HG02840 (cell line): ENCODE measurements around the gene POLR1G.
"Not testable (repeated sequence)": the region's sequence is repeated elsewhere in the genome, so short reads cannot be mapped to it uniquely, and the experiment has no call there.

Experiments used
- ATAC-seq: cut with Tn5 transposase; IDR thresholded peaks from one replicate; pipeline ENCODE4 v1.9.1; 2021; ENCODE audit warnings: mild to moderate bottlenecking, moderate library complexity, moderate number of reproducible peaks; ENCODE audit not compliant: unreplicated experiment, low FRiP score

Gene POLR1G

DNA sequence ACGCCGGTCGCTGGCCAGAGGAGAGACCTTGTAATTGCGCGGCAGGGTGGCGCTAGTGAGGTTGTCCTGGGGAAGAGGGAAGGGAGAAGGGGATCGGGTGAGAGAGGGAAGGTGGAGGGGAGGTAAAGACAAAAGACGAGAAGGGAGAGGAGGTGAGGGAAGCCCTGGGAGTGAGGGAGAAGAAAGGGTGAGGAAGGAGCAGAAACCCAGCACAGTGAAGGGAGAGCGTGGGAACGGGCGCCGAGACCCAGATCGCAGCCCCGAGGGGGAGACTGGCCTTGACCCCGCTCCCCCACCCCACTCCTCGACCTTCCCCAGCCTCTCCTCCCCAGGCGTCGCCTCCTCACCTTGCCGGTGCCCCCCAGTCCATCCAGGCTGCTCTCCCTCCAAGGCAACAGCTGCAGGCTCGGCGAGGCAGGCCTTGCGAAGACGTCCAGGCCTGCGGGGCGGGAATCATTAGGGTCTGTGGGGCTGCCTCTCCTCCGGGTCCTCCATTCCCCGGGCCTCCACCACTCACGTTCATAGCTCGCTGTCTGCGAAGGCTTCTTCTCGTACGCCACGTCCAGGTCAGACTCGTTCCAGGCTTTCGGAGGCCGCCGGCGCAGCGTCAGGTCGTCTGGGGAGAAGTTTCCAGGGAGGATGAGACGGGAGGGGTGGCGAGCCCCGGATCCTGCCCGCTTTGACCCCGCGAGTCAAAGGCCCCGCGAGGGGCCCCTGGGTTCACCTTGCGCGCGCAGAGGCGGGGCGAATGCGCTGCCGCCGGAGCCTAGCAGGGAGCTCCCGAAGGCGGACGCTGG lies 10.4 kb upstream of the POLR1G start:
- ATAC-seq, result no peak

DNA sequence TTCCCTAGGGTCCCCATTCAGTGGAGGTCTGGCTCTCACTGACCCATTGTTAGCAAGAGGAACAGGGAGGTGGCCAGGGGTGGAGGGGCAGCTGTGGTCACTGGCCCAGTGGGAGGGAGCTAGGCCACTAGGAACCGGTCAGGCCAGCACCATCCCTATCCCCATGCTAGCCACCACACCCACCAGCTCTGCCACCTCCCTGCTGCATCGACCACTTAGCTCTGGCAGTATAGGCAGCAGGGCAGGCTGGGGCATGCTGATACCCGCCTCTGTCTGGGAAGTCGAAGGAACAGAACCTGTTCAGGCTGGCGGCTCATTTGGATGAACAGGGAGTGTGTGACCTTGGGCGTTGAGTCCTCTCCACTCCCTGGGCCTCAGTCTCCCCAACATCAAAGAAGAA lies 6.3 kb upstream of the POLR1G start:
- ATAC-seq, result no peak

DNA sequence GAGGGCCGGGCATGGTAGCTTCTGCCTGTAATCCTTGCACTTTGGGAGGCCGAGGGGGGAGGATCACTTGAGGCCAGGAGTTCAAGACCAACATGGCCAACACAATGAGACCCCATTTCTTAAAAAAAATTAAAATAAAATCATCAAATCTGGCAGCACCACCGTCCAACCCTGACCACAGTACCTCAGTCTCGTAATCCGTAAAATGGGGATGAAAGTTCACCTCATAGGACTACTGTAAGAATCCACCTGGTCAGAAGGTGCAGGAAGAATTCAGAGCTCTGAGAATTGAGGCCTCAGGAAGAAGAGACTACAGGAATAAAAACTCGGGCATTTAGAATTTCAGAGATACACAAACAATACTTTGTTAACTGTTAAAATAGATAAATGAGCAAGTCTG lies 4.6 kb upstream of the POLR1G start:
- ATAC-seq, result no peak

DNA sequence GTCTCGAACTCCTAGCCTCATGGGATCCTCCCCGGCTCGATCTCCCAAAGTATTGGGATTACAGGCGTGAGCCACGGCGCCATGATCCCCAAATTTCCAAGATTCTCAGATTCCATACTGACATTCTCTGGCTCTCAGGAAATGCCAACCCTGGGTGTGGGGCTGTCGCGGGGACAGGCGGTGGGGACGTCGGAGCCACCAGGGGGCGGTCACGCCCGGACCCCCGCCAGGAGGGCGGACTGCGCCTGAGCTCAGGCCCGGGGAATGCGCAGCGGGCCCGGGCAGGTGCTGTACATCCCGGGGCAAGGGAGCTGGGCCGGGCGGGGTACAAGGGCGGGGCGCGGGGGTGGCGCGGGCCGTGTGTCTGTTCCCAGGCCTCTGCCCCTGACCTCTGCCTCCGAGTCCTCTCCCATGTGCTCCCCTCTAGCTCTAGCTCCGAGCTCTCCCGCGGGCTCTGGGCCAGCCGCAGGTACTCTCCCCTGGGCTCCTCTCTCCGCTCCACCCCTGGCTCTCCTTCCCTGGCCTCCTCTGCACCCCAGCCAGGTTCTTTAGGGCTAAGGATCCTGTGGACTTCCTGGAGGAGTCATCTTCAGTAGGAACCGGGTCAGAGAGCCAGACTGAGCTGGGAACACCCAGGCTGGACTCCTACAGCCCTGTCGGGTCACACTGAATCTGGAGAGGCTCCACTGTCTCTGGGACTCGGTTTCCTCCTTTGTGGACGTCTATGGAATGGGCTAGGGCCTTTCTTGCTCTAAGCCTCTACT lies 4.0 kb upstream of the POLR1G start:
- no peak for ATAC-seq

DNA sequence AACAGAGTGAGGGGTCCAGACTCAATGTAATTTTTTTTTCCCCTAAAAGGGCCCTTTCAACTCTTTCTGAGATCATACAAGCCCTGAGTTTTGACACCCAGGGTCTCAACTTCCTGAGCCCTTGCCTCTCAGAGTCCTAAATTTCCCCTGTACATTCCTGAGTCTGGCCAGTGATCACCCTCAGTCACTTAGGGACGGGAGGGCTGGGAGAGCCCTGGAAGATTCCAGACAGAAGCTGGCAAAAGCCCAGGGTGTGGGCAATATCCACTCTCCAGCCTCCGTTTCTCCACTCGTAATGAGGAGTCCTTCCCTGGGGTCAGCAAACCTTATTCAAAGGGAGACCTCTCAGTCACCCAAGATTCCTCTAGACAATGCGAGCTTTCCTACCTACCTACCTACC lies 3.2 kb upstream of the POLR1G start:
- no peak for ATAC-seq

DNA sequence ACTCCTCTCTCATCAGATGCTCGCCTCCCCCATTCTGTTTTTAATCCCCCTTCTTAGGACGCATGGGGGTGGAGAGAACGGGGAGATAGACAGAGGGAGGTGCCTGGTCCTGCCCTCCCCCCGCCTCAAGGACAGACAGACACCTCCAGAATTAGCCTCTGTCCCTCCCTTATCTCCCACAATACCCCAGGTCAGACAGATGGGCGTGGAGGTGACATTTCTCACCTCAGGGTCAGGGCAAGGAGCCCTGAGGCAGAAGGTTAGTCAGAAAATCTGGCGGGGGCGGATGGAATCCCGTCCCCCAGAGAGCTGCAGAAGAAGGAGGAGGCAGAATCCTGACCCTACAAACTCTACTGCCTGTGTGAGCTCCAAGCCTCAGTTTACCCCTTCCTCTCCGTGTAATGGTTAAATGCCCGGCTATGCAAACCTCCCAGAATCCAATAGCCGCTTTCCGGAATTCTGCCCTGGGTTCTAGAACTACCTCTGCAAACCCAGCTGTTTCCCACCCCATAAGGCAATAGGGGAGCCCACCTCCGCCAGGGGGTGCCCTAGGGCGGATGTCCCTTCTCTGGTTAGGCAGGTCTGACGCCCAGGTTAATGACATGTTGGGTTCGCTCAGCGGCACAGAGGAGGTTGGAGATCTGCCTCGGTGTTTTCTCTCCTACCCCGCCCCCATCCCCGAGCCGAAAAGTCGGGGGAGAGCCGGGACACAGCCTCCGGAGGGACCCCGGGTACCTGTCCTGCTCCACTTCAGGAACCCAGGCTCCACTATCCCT lies 2.5 kb upstream of the POLR1G start:
- no peak for ATAC-seq

DNA sequence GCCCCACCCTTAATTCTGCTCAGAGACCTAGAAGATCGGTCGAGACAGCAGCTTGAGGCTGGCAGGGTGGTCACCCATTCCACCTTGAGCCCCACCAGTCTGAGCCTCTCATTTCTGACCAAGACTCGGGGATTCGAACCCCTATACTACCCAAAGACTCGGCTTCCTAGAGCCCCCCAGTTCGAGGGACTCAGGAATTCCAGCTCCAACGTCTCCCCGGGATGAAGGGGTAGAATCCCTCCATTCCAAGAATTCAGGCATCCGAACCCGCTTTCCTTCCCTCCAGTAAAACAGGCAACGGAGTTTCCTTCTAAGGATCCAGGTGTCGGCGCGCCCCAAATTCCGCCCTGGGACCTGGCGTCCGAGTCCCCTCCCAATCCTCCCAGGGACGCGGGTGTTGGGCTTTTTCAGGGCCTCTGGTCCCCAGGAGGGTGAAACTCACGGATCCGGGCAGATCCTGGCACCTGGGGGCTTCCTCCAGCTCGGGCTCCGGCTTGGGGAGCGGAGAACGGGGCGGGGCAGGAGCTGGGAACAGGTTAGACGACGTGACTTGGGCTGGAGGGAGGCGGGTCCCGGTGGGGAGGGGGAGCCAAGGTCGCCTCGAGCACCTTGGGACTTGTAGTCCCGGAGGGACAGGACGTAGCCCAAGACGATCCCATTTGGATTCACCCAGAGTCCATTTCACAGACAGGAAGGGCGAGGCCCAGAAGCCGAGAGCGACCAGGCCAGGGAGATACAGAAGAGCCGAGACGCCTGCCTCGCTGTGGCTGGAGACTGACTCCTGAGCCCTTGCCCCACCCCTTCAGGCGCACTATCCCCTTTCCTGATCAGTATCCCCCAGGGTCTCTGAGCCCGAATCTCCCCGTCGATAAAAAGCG lies 1.6 kb upstream of the POLR1G start, which contains the start of gene PPP1R13L:
Gene PPP1R13L, minus strand, starts transcription at position 513 of the 878 bp plus-strand sequence. CDS start 6,751 bp downstream, outside the sequence.
- peak; percentile 15 for ATAC-seq

DNA sequence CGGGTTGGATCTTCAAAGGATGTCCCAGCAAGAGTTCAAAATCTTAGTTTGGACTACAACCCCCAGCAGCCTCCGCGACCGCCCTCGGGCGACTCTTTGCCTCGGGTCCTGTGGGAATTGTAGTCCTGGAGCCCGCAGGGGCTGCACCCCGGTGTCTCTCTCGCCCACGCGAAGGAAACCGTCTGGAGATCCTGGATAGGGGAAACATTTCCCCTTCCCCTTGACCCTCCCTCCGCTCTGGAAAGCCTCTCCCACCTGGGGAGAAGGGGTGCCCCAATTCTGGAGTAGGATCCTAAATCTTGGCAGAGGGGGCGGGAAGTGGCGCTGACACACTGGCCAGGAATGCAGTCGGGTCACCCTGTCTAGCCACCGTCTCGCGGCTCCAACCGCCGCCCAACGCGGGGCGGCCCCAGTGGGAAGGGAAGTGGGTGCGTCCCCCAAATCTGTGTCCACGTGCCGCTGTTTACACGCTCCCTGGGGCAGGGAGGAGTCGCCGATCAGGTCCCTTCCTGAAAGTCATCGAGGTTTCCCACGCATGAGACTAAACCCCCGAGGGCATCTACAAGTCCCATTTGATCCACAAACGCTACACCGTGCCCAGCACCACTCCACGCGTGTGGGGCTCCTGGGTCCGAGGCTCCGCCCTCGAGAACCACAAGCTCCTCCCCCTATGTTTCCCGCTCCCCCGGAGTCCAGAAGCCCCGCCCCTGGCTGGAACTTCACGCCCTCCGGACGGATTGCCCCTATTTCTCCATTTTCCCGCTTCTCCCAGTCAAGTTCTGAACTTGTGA lies 814 bp upstream of the POLR1G start:
- peak; percentile 47 for ATAC-seq

DNA sequence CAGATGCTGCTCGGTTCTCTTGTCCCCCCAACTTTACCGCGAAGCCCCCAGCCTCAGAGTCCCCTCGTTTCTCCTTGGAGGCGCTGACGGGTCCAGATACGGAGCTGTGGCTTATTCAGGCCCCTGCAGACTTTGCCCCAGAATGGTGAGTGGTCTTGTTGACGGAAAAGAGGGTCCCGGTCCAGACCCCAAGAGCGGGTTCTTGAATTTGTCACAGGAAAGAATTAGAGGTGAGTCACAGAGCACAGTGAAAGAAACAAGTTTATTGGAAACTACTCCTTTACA lies 589 bp downstream of the POLR1G start:
- ATAC-seq, result no peak

DNA sequence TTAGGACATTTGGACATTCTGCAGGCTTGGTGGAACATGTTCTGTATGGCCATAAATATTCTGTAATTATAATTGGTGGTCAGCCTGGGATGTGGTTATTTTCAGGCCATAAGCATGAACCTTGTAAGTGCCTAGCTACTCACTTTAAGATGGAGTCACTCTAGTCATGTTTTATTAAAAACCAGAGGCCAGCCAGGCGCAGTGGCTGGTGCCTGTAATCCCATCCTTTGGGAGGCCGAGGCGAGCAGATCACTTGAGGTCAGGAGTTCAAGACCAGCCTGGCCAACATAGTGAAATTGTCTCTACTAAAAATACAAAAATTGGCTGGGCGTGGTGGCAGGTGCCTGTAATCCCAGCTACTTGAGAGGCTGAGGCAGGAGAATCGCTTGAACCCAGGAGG lies 1.1 kb downstream of the POLR1G start:
- ATAC-seq, result not testable (repeated sequence)

DNA sequence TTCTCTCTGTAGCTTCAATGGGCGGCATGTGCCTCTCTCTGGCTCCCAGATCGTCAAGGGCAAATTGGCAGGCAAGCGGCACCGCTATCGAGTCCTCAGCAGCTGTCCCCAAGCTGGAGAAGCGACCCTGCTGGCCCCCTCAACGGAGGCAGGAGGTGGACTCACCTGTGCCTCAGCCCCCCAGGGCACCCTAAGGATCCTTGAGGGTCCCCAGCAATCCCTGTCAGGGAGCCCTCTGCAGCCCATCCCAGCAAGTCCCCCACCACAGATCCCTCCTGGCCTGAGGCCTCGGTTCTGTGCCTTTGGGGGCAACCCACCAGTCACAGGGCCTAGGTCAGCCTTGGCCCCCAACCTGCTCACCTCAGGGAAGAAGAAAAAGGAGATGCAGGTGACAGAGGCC lies 1.7 kb downstream of the POLR1G start:
- no peak for ATAC-seq

DNA sequence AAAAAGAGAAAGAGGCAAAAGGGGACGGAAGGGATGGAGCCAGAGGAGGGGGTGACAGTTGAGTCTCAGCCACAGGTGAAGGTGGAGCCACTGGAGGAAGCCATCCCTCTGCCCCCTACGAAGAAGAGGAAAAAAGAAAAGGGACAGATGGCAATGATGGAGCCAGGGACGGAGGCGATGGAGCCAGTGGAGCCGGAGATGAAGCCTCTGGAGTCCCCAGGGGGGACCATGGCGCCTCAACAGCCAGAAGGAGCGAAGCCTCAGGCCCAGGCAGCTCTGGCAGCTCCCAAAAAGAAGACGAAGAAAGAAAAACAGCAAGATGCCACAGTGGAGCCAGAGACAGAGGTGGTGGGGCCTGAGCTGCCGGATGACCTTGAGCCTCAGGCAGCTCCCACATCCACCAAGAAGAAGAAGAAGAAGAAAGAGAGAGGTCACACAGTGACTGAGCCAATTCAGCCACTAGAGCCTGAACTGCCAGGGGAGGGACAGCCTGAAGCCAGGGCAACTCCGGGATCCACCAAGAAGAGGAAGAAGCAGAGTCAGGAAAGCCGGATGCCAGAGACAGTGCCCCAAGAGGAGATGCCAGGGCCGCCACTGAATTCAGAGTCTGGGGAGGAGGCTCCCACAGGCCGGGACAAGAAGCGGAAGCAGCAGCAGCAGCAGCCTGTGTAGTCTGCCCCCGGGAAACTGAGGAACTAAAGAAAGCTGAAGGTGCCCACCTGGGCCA lies 2.5 kb downstream of the POLR1G start:
- no peak for ATAC-seq

DNA sequence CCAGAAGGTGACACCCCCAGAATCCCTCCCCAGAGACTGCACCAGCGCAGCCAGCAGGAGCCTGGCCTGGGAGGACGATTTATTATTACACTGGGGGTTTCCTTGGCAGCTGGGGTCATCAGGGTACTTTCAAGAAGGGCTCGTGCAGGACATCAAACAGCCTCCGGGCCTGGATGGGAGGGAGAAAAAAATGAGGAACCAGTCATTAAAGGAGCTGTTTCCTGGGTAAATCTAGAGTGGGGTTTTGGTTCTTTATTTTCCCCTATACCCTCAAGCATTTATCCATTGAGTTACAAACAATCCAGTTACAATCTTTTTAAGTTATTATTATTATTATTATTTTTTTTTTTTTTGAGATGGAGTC lies 3.1 kb downstream of the POLR1G start:
- ATAC-seq, result no peak

DNA sequence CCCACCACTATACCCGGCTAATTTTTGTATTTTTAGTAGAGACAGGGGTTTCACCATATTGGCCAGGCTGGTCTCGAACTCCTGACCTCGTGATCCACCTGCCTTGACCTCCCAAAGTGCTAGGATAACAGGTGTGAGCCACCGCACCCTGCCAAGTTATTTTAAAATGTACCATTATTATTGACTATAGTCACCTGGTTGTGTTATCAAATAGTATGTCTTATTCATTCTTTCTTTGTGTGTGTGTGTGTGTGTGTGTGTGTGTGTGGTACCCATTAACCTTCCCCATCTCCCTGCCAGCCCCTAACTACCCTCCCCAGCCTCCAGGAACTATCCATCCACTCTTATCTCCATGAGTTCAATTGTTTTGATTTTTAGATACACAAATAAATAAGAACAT lies 3.9 kb downstream of the POLR1G start:
- ATAC-seq, result not testable (repeated sequence)

DNA sequence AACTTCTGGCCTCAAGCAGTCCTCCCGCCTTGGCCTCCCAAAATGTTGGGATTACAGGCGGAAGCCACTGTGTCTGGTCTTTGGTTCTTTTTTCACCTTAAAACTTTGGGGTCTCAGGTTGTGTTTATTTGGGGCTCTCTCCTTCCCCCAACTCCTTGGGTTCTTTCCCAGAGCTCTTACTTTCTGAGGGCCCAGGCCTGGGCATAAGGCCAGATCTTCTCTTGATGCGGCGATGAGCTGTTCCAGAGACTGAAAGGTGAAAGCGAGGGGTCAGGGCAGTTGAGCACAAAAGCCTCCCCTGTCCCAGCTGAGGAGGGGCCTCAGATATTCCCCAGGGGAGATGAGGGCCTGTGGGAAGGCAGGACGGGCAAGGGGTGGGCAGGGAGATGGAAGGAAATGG lies 7.1 kb downstream of the POLR1G start:
- no peak for ATAC-seq

DNA sequence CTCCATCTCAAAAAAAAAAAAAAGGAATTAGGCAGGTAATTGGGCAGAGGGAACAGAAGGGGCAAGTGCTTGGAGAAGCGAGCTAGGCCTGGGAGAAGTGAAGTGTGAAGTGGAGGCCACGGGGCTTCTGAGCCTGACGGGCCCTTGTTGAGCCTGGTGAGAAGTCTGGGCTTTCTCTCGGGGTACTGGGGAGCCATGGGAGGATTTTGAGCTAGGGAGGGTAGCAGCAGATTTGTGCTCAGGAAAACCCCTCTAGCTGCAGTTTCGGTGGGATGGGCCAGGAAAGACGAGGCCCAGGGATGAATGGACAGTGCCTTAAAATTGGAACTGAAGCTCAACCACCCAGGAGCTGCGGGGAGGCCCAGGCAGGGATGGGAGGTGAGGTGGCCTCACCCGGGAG lies 8.0 kb downstream of the POLR1G start:
- ATAC-seq, result no peak

DNA sequence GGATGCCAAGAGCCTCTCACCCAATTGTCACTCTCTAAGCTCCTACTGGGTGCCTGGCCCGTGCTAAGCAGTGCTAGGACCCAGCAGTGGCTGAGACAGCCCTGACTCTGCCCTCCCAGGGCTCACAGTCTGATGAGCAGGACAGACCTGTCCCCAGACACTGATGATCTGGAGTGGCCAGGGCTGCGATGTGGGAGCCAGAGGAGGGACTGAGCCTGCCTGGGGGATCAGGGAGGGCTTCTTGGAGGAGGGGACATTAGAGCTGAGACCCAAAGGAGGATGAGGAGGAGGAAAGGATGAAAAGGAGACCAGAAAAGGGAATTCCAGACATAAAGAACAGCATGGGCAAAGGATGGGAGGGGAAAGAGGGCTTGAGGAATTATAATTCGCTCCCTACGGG lies 10.7 kb downstream of the POLR1G start:
- ATAC-seq, result no peak

DNA sequence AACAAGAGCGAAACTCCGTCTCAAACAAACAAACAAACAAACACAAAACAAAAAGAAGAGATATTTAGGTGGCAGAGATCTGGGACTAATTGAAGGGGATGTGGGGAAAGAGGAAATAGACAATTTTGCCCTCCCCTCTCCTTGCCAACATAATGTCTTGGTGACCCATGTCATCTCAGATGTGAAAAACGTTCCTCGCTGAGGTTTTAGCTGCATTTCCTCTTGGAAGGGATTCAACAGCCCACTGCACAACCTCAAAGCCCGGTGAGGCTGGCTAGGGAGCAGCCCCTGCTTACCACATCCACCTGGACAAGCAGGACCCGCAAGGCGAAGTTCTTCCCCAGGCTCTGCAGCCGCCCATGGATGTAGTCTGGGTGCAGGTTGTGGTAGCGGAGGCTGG lies 12.4 kb downstream of the POLR1G start:
- ATAC-seq, result no peak

DNA sequence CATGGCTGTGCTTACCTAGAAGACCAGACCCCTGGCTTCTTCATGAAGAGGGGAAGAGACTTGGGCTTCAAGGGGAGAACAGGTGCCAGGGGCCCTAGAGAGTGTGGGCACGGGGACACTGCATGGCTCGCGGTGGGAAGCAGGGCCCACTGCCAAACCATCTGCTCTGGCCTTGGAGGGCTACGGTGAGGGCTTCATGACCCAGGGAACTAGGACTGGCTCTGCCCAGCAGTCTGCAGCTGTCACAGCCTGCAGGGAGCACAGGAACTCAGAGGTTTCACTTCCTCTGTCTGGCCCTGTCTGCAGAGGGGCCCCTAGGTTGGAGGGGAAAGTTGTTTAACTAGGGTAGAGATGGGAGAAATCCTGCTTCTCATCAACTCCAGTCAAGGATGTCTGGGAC lies 13.0 kb downstream of the POLR1G start:
- peak; percentile 41 for ATAC-seq
